Breast epithelium (tissue), 4 donors: ENCODE results near the gene SLC34A3. TPM values are rescaled to one million over a fixed set of nuclear protein-coding genes. Genes with fewer than 3 reads are reported as not detected.

Experiments used
- DNase-seq, 2 donors: peaks; one replicate each; pipeline ENCODE4 v3.0.0-alpha.2; 2019; ENCODE audit warnings: low spot score in 2 of 2
- H3K27ac ChIP-seq, 2 donors: fragments of 200-600 bp; sonication (generic) in 1 of 2; one replicate each; pipeline ENCODE4 v1.5.1; 2016 to 2019; ENCODE audit warnings: mild to moderate bottlenecking in 1 of 2
- H3K27me3 ChIP-seq, 2 donors: fragments of 200-600 bp; sonication (generic) in 1 of 2; one replicate each; pipeline versions ENCODE4 v1.5.1 to v1.6.0; 2017 to 2019; ENCODE audit warnings: control low read depth in 1 of 2, mild to moderate bottlenecking in 1 of 2
- H3K36me3 ChIP-seq: fragments of 200-600 bp; one replicate; pipeline ENCODE4 v1.5.1; 2019
- H3K4me1 ChIP-seq, 2 donors: fragments of 200-600 bp; sonication (generic); one replicate each; pipeline ENCODE4 v1.5.1; 2016 to 2019; ENCODE audit warnings: control low read depth in 1 of 2
- H3K4me3 ChIP-seq, 3 donors: fragments of 200-600 bp; sonication (generic); 1 replicate in 2 of 3; 2 replicates in 1 of 3; pipeline ENCODE4 v1.5.1; 2016 to 2019; ENCODE audit warnings: mild to moderate bottlenecking in 3 of 3, moderate library complexity in 2 of 3
- H3K9me3 ChIP-seq, 2 donors: fragments of 200-600 bp; sonication (generic) in 1 of 2; one replicate each; pipeline ENCODE4 v1.5.1; 2016 to 2019; ENCODE audit warnings: control low read depth in 1 of 2
- CTCF ChIP-seq, 3 donors: fragments of 450-650 bp; IDR thresholded peaks; one replicate each; pipeline ENCODE4 v1.5.1; 2016 to 2017; ENCODE audit warnings: antibody characterized with exemption in 3 of 3, mild to moderate bottlenecking in 3 of 3, moderate library complexity in 3 of 3
- POLR2A ChIP-seq: fragments of 450-650 bp; IDR thresholded peaks from one replicate; pipeline ENCODE4 v1.6.1; 2016; ENCODE audit warnings: antibody characterized with exemption, mild to moderate bottlenecking, moderate library complexity
- POLR2AphosphoS5 ChIP-seq, 3 donors: sonication (generic); formaldehyde crosslinking; IDR thresholded peaks; one replicate each; pipeline ENCODE4 v1.6.1; 2017; ENCODE audit warnings: antibody characterized with exemption in 3 of 3
- intact Hi-C: fragments of 100-400 bp; cut with DNase I; formaldehyde crosslinking; loops from one replicate; pipeline ENCODE4 v1.15.1; 2023; ENCODE audit warnings: low total_unique reads
- total RNA-seq, 3 donors: library from RNA; depleted of rRNA; stranded (reverse); fragments of >200 nt; gene quantifications; one replicate each; pipeline ENCODE4 v1.1.0, GENCODE V29; 2016

The SLC34A3 gene
- total RNA-seq, 3 donors from 2014 or later = not detected

- Histone ChIP-seq H3K27me3 (no peaks in the 10 kb centered on the region), H3K4me1 (peaks cover 5 to 6% of the 10 kb centered on the region in 2 donors), H3K36me3 (no peaks in the 10 kb centered on the region), H3K27ac (peak overlapping the region in 1 of 2 donors; percentile 30), H3K9me3 (no peaks in the 10 kb centered on the region), H3K4me3 (no peak overlapping the region)
- DNase-seq = no peak
- TF ChIP-seq POLR2AphosphoS5 (IDR thresholded peaks at IDR 0.05) (no peak), CTCF (IDR thresholded peaks at IDR 0.05) (no peak)
- intact Hi-C loops = no loop called here
These were observed 13.2 kb downstream of the SLC34A3 start for GRCh38 chr9:137243626-137244485.

- no peak for DNase-seq
- Histone ChIP-seq H3K36me3 (no peaks in the 10 kb centered on the region), H3K4me3 (no peak overlapping the region), H3K4me1 (peaks cover 5 to 6% of the 10 kb centered on the region in 2 donors), H3K27me3 (no peaks in the 10 kb centered on the region), H3K9me3 (no peaks in the 10 kb centered on the region), H3K27ac (no peak overlapping the region)
- intact Hi-C loops = no loop called here
- TF ChIP-seq POLR2A (no peak), POLR2AphosphoS5 (IDR thresholded peaks at IDR 0.05) (peak in 1 of 3 donors; percentile 28), CTCF (IDR thresholded peaks at IDR 0.05) (no peak)
These were observed 14.1 kb downstream of the SLC34A3 start for GRCh38 chr9:137244486-137245449.

GRCh38 chr9:137245450-137246421 is 15.0 kb downstream of the SLC34A3 start:
- Histone ChIP-seq H3K27ac (no peak overlapping the region), H3K27me3 (no peaks in the 10 kb centered on the region)

More at GRCh38 chr9:137245450-137246421, 15.0 kb downstream of the SLC34A3 start:
- intact Hi-C loops = no loop called here
- H3K9me3 ChIP-seq = no peaks in the 10 kb centered on the region
- H3K4me1 ChIP-seq = peaks cover 5 to 6% of the 10 kb centered on the region in 2 donors
- H3K36me3 ChIP-seq = no peaks in the 10 kb centered on the region
- no peak for TF ChIP-seq POLR2AphosphoS5 (IDR thresholded peaks at IDR 0.05)
- TF ChIP-seq POLR2A = no peak
- no peak for TF ChIP-seq CTCF (IDR thresholded peaks at IDR 0.05)
- DNase-seq = no peak
- no peak overlapping the region for H3K4me3 ChIP-seq
